Subcutaneous abdominal adipose tissue (tissue), 5 donors: Measurements from ENCODE around the gene FGD6.
"Not testable (repeated sequence)": the region's sequence is repeated elsewhere in the genome, so short reads cannot be mapped to it uniquely, and the experiment has no call there.

Experiments
- H3K27ac ChIP-seq: one replicate; pipeline ENCODE4 v1.7.0; 2013; ENCODE audit warnings: low read depth, mild to moderate bottlenecking, inconsistent platforms, low read length, moderate library complexity
- H3K27me3 ChIP-seq, 5 donors: one replicate each; pipeline ENCODE4 v1.7.0; 2013; ENCODE audit warnings: low read length in 5 of 5, inconsistent platforms in 1 of 5; ENCODE audit not compliant: control insufficient read depth in 5 of 5, insufficient read depth in 4 of 5
- H3K36me3 ChIP-seq, 5 donors: one replicate each; pipeline ENCODE4 v1.7.0; 2013; ENCODE audit warnings: low read length in 5 of 5; ENCODE audit not compliant: control insufficient read depth in 5 of 5, insufficient read depth in 5 of 5
- H3K4me1 ChIP-seq, 5 donors: one replicate each; pipeline ENCODE4 v1.7.0; 2013; ENCODE audit warnings: low read length in 5 of 5, mild to moderate bottlenecking in 3 of 5, moderate library complexity in 1 of 5; ENCODE audit not compliant: control insufficient read depth in 5 of 5, insufficient read depth in 5 of 5
- H3K4me3 ChIP-seq, 5 donors: one replicate each; pipeline ENCODE4 v1.7.0; 2013; ENCODE audit warnings: low read length in 5 of 5, low read depth in 1 of 5
- H3K9ac ChIP-seq, 5 donors: one replicate each; pipeline ENCODE4 v1.7.0; 2013; ENCODE audit warnings: low read length in 5 of 5, mild to moderate bottlenecking in 4 of 5, moderate library complexity in 3 of 5
- H3K9me3 ChIP-seq, 5 donors: one replicate each; pipeline ENCODE4 v1.7.0; 2013; ENCODE audit warnings: low read length in 5 of 5; ENCODE audit not compliant: control insufficient read depth in 5 of 5
- donor health status: healthy.
- donor health status: healthy.
- donor health status: healthy.
- donor health status: healthy.
- donor health status: healthy.

Gene FGD6

DNA sequence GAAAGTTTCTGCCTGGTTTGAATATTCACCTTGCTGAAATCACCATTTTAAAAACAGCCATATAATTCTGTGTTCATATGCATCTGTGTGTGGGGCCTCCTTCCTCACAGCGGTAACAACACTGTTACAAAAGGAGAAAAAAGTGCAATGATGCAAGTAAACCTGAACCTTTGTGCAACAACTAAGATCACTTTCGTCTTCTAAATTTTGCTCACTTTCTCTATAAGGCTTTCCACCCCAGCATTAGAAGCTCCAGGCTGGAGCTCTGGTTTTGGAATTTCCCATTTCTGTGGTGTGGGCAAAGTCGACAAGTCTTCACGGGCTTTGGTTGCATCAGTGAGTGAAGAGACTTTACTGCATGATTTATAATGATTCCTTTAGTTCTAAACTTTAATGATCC, 18.4 kb downstream of the FGD6 start:
- peaks cover 0 to 31% (median 14%) of the 10 kb centered on the region in 5 donors for H3K4me1 ChIP-seq
- H3K36me3 ChIP-seq, result no peaks in the 10 kb centered on the region
- H3K27ac ChIP-seq, result no peak overlapping the region
- H3K4me3 ChIP-seq, result no peak overlapping the region
- no peaks in the 10 kb centered on the region for H3K27me3 ChIP-seq
- H3K9me3 ChIP-seq, result no peaks in the 10 kb centered on the region
- no peak overlapping the region for H3K9ac ChIP-seq

DNA sequence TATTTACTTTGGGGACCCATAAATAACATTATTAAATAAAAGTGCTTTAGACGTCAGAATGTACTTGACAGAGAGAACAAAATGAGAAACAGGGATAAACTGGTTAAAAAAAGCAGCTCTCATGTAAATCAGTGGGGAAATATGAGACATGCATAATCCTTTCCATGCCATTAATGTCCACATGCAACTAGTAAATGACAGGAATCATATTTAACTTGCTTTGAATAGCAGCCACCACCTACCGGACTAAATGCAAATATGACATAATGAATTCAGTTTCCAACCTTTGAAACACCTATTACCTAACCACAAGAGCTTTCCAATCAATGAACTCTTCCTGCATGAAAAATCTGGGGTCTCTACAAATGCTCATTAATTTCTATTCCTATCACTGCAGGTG, 19.6 kb downstream of the FGD6 start:
- H3K9ac ChIP-seq, result no peak overlapping the region
- H3K36me3 ChIP-seq, result no peaks in the 10 kb centered on the region
- H3K27ac ChIP-seq, result no peak overlapping the region
- peaks cover 0 to 19% (median 12%) of the 10 kb centered on the region in 5 donors for H3K4me1 ChIP-seq
- H3K4me3 ChIP-seq, result no peak overlapping the region
- no peaks in the 10 kb centered on the region for H3K27me3 ChIP-seq
- H3K9me3 ChIP-seq, result no peaks in the 10 kb centered on the region

- H3K27me3 ChIP-seq, H3K9me3 ChIP-seq, H3K36me3 ChIP-seq, H3K4me3 ChIP-seq, H3K27ac ChIP-seq, H3K9ac ChIP-seq: not testable (repeated sequence)
- peaks cover 0 to 17% (median 11%) of the 10 kb centered on the region in 5 donors for H3K4me1 ChIP-seq
These were observed 20.2 kb downstream of the FGD6 start for GRCh38 chr12:95196875-95197569.

- Histone ChIP-seq H3K9ac (no peak overlapping the region), H3K27ac (no peak overlapping the region), H3K9me3 (no peaks in the 10 kb centered on the region), H3K27me3 (no peaks in the 10 kb centered on the region), H3K4me1 (peaks cover 0 to 4% (median 1%) of the 10 kb centered on the region in 5 donors), H3K36me3 (no peaks in the 10 kb centered on the region), H3K4me3 (no peak overlapping the region)
These were observed 22.1 kb downstream of the FGD6 start for GRCh38 chr12:95195122-95195521.

DNA sequence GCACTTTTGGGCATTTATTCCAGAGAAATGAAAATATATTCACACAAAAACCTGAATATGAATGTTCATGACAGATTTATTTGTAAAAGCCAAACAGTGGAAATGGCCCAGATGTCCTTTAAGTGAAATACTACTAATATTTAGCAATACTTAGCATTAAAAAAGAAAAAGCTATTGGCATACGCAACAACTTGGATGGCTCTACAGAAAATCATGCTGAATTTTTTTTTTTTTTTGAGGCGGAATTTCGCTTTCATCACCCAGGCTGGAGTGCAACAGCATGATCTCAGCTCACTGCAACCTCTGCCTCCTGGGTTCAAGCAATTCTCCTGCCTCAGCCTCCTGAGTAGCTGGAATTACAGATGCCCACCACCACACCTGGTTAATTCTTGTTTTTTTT, 24.1 kb downstream of the FGD6 start:
- H3K27me3 ChIP-seq, result no peaks in the 10 kb centered on the region
- H3K4me1 ChIP-seq, result peaks cover 0 to 3% (median 0%) of the 10 kb centered on the region in 5 donors
- H3K27ac ChIP-seq, result no peak overlapping the region
- H3K36me3 ChIP-seq, result no peaks in the 10 kb centered on the region
- H3K9me3 ChIP-seq, result no peaks in the 10 kb centered on the region
- no peak overlapping the region for H3K9ac ChIP-seq
- H3K4me3 ChIP-seq, result no peak overlapping the region

- Histone ChIP-seq H3K36me3 (no peaks in the 10 kb centered on the region), H3K9me3 (no peaks in the 10 kb centered on the region), H3K27ac (no peak overlapping the region), H3K9ac (no peak overlapping the region), H3K4me3 (no peak overlapping the region), H3K4me1 (peaks cover 0 to 3% (median 0%) of the 10 kb centered on the region in 5 donors), H3K27me3 (no peaks in the 10 kb centered on the region)
These were observed 25.0 kb downstream of the FGD6 start for GRCh38 chr12:95192271-95192670.

- H3K27me3 ChIP-seq, result no peaks in the 10 kb centered on the region
- no peak overlapping the region for H3K9ac ChIP-seq
- no peak overlapping the region for H3K27ac ChIP-seq
These were observed 26.1 kb downstream of the FGD6 start for GRCh38 chr12:95191060-95191696.

GRCh38 chr12:95187865-95188415, 29.3 kb downstream of the FGD6 start:
- Histone ChIP-seq H3K4me3 (no peak overlapping the region), H3K9ac (no peak overlapping the region), H3K27me3 (no peaks in the 10 kb centered on the region), H3K4me1 (peaks cover 0 to 2% (median 0%) of the 10 kb centered on the region in 5 donors), H3K36me3 (no peaks in the 10 kb centered on the region), H3K9me3 (no peaks in the 10 kb centered on the region), H3K27ac (no peak overlapping the region)

More at GRCh38 chr12:95191060-95191696, 26.1 kb downstream of the FGD6 start:
- Histone ChIP-seq H3K4me3 (no peak overlapping the region), H3K36me3 (no peaks in the 10 kb centered on the region), H3K4me1 (peaks cover 0 to 3% (median 0%) of the 10 kb centered on the region in 5 donors), H3K9me3 (no peaks in the 10 kb centered on the region)

DNA sequence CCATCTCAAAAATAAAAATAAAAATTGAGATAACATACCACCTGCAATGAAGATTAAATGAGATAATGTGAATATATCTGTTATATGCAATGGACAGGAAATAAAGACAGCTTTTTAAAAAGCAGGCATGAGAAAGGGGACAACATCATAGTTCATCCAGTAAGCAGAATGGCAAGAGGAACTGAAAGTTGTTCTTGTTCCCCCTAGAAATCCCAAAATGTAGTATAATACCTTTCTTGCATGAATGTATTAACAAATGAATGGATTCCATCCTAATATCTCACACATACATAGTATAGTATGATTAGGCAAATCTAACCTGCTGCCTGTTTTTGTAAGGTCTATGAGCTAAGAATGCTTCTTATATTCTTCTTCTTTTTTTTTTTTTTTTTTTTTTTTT, 31.4 kb downstream of the FGD6 start:
- Histone ChIP-seq H3K4me1 (no peaks in the 10 kb centered on the region), H3K4me3 (no peak overlapping the region), H3K27ac (no peak overlapping the region), H3K9ac (no peak overlapping the region), H3K27me3 (no peaks in the 10 kb centered on the region), H3K9me3 (no peaks in the 10 kb centered on the region), H3K36me3 (no peaks in the 10 kb centered on the region)

GRCh38 chr12:95185072-95185471, 32.2 kb downstream of the FGD6 start:
- no peaks in the 10 kb centered on the region for H3K9me3 ChIP-seq
- no peak overlapping the region for H3K27ac ChIP-seq
- H3K4me3 ChIP-seq, result no peak overlapping the region
- no peaks in the 10 kb centered on the region for H3K36me3 ChIP-seq
- no peaks in the 10 kb centered on the region for H3K27me3 ChIP-seq
- H3K9ac ChIP-seq, result no peak overlapping the region
- no peaks in the 10 kb centered on the region for H3K4me1 ChIP-seq
